IMR-90 (cell line): ENCODE data around the gene TMEM213.

Source experiments
- POLR2A ChIP-seq: IDR thresholded peaks from 2 replicates; pipeline ENCODE4 v1.6.1; 2012; ENCODE audit warnings: mild to moderate bottlenecking, low read depth, low read length
- SMC3 ChIP-seq: fragments of 150-350 bp; IDR thresholded peaks from 2 replicates; pipeline ENCODE4 v1.6.1; 2016; ENCODE audit warnings: low read depth, mild to moderate bottlenecking, antibody characterized with exemption, low read length, moderate library complexity
- TF ChIP-seq, protein P1 (sequence below): conservative IDR thresholded peaks from 2 replicates; pipeline ENCODE4 v1.5.1; 2012; ENCODE audit warnings: mild to moderate bottlenecking, low read depth, low read length, improper control_type of control experiment

DNA sequence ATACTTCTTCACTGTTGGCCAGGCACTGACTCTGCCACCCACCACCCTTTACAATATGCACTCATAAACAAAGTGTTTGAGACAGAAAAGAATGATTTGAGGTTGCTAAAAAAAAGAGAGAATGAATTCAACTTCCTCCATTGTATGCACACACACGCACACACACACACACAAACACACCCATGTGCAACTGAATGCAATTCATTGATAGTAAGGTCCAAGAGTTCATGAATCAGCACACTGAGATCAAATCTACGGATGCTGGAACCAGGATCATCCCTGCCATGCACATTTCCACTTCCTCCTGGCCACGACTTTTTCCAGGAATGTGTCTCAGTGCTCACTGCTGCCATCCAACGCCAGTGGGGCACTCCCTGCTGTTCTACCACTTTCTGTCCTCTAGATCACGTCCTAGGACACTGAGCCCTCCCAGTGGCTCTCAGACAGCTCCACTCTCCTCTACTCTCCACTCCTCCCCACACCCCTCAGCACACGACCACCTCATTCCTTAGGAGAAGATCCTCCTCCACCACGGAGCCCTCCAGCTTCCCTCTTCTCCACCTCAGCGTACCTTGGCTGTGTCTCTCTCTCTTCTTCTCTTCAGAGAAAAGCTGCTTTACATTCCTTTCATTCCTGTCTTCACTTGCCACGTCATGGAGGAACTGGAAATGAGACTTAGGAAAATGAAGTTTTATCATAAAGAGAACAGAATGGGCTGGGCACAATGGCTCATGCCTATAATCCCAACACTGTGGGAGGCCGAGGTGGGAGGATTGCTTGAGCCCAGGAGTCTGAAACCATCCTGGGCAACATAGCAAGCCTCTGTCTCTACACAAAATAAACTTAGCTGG, 12.0 kb upstream of the TMEM213 start:
- TF ChIP-seq POLR2A: no peak
- TF ChIP-seq SMC3: no peak
- TF ChIP-seq, protein P1, sequence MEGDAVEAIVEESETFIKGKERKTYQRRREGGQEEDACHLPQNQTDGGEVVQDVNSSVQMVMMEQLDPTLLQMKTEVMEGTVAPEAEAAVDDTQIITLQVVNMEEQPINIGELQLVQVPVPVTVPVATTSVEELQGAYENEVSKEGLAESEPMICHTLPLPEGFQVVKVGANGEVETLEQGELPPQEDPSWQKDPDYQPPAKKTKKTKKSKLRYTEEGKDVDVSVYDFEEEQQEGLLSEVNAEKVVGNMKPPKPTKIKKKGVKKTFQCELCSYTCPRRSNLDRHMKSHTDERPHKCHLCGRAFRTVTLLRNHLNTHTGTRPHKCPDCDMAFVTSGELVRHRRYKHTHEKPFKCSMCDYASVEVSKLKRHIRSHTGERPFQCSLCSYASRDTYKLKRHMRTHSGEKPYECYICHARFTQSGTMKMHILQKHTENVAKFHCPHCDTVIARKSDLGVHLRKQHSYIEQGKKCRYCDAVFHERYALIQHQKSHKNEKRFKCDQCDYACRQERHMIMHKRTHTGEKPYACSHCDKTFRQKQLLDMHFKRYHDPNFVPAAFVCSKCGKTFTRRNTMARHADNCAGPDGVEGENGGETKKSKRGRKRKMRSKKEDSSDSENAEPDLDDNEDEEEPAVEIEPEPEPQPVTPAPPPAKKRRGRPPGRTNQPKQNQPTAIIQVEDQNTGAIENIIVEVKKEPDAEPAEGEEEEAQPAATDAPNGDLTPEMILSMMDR: no peak
